HCT116 (cell line): ENCODE measurements around the gene FAM117A. TPM values are rescaled to one million over a fixed set of nuclear protein-coding genes. Genes with fewer than 3 reads are reported as not detected.

Source experiments
- ATAC-seq: fragments of 200-7000 bp; cut with Tn5 transposase; 2 replicates; pipeline ENCODE4 v1.9.1; 2020; ENCODE audit warnings: mild to moderate bottlenecking, moderate library complexity
- BruUV-seq: library from RNA; stranded (reverse); fragments of 400-500 nt; replicated peaks from 2 replicates; lab custom pipeline; 2021; lab: Mats Ljungman, UMichigan
- CTCF ChIA-PET: fragments of 300-600 bp; sonication (Branson Sonifier 250); formaldehyde crosslinking; loops from one replicate; lab custom pipeline; 2021; ENCODE audit warnings: antibody characterized with exemption; lab: Charles Lee
- POLR2A ChIA-PET: fragments of 300-600, 350-600 bp; sonication (Branson Sonifier 250); formaldehyde crosslinking; loops from one replicate; lab custom pipeline; 2021; ENCODE audit warnings: antibody characterized with exemption; lab: Charles Lee
- RAD21 ChIA-PET, 2 experiments: fragments of 300-600 bp; sonication (Branson Sonifier 250); formaldehyde crosslinking; loops; one replicate each; lab custom pipeline; 2023; ENCODE audit warnings: low total read pairs in 2 of 2; ENCODE audit not compliant: uncharacterized antibody in 2 of 2, unreplicated experiment in 2 of 2, low non-redundant PET in 1 of 2; lab: Charles Lee
- DNase-seq: peaks from one replicate; pipeline ENCODE4 v3.0.0-alpha.2; 2010; ENCODE audit warnings: low read depth, low spot score
- H2AFZ ChIP-seq: fragments of 200-600 bp; shearing (Covaris generic), sonication (generic); 2 replicates; pipeline ENCODE4 v1.6.1; 2017; ENCODE audit warnings: low read depth, mixed run types, mixed read lengths, antibody characterized with exemption, low read length; ENCODE audit not compliant: poor library complexity, severe bottlenecking
- H3K27ac ChIP-seq: 2 replicates; pipeline ENCODE4 v1.5.1; 2012; ENCODE audit warnings: low read depth, low read length
- H3K27me3 ChIP-seq: fragments of 200-600 bp; sonication (generic); 2 replicates; pipeline ENCODE4 v1.6.1; 2016; ENCODE audit warnings: mixed run types, low read length, mixed read lengths; ENCODE audit not compliant: insufficient read depth
- H3K36me3 ChIP-seq, 2 experiments: fragments of 200-500 bp in 1 of 2; fragments of 200-600 bp in 1 of 2; sonication (Bioruptor generic) in 1 of 2; sonication (generic) in 1 of 2; 2 replicates each; pipeline versions ENCODE4 v1.5.1 to v1.6.1; 2014 to 2016; ENCODE audit warnings: low read length in 2 of 2, inconsistent platforms in 1 of 2, mixed read lengths in 1 of 2, mixed run types in 1 of 2; ENCODE audit not compliant: insufficient read depth in 2 of 2, control insufficient read depth in 1 of 2
- H3K4me1 ChIP-seq, 2 experiments: fragments of 200-600 bp in 1 of 2; sonication (generic) in 1 of 2; 2 replicates each; pipeline versions ENCODE4 v1.5.1 to v1.6.1; 2012 to 2017; ENCODE audit warnings: low read length in 2 of 2, inconsistent platforms in 1 of 2, mild to moderate bottlenecking in 1 of 2, mixed read lengths in 1 of 2, mixed run types in 1 of 2, moderate library complexity in 1 of 2; ENCODE audit not compliant: insufficient read depth in 2 of 2, control insufficient read depth in 1 of 2
- H3K4me2 ChIP-seq: fragments of 200-600 bp; sonication (generic); 2 replicates; pipeline ENCODE4 v1.6.1; 2017; ENCODE audit warnings: mixed run types, low read length, mixed read lengths
- H3K4me3 ChIP-seq, 2 experiments: fragments of 200-600 bp in 1 of 2; sonication (generic) in 1 of 2; replicated peaks in 1 of 2; 2 replicates each; pipeline ENCODE4 v1.5.1; 2011 to 2016; ENCODE audit warnings: low read length in 2 of 2, control low read depth in 1 of 2, low read depth in 1 of 2, mild to moderate bottlenecking in 1 of 2, mixed read lengths in 1 of 2, mixed run types in 1 of 2
- H3K79me2 ChIP-seq: fragments of 200-600 bp; sonication (generic); 2 replicates; pipeline ENCODE4 v1.6.1; 2017; ENCODE audit warnings: mild to moderate bottlenecking, mixed run types, low read length, moderate library complexity, mixed read lengths; ENCODE audit not compliant: insufficient read depth
- H3K9ac ChIP-seq: fragments of 200-600 bp; sonication (generic); 2 replicates; pipeline ENCODE4 v1.6.1; 2016; ENCODE audit warnings: low read length, mixed read lengths
- H3K9me2 ChIP-seq: fragments of 200-600 bp; sonication (generic), shearing (Covaris generic); 2 replicates; pipeline ENCODE4 v1.6.1; 2017; ENCODE audit warnings: mixed run types, mild to moderate bottlenecking, moderate library complexity; ENCODE audit not compliant: insufficient read depth
- H3K9me3 ChIP-seq, 2 experiments: fragments of 200-500 bp in 1 of 2; fragments of 200-600 bp in 1 of 2; sonication (Bioruptor generic) in 1 of 2; sonication (generic) in 1 of 2; 2 replicates each; pipeline ENCODE4 v1.6.1; 2014 to 2017; ENCODE audit warnings: low read length in 2 of 2, mixed read lengths in 2 of 2, inconsistent platforms in 1 of 2, low read depth in 1 of 2, mild to moderate bottlenecking in 1 of 2, mixed run types in 1 of 2, moderate library complexity in 1 of 2; ENCODE audit not compliant: control insufficient read depth in 1 of 2, insufficient read depth in 1 of 2
- H4K20me1 ChIP-seq: fragments of 200-600 bp; sonication (generic), shearing (Covaris generic); 2 replicates; pipeline ENCODE4 v1.6.1; 2017; ENCODE audit warnings: mixed run types, mild to moderate bottlenecking, moderate library complexity; ENCODE audit not compliant: insufficient read depth
- CBX3 ChIP-seq: IDR thresholded peaks from 2 replicates; pipeline ENCODE4 v1.6.1; 2012; ENCODE audit warnings: low read depth
- CEBPB ChIP-seq: IDR thresholded peaks from 2 replicates; pipeline ENCODE4 v1.6.1; 2012; ENCODE audit warnings: low read depth
- CTCF ChIP-seq, 3 experiments: fragments of 200-600 bp in 1 of 3; sonication (generic) in 1 of 3; IDR thresholded peaks in 2 of 3; conservative IDR thresholded peaks in 1 of 3; 2 replicates each; pipeline ENCODE4 v1.5.1; 2012 to 2017; ENCODE audit warnings: low read depth in 2 of 3, low read length in 2 of 3, antibody characterized with exemption in 1 of 3, borderline replicate concordance in 1 of 3, control low read depth in 1 of 3, mild to moderate bottlenecking in 1 of 3, mixed read lengths in 1 of 3, mixed run types in 1 of 3, moderate library complexity in 1 of 3; ENCODE audit not compliant: insufficient read depth in 1 of 3
- EZH2phosphoT487 ChIP-seq: fragments of 200-600 bp; IDR thresholded peaks from 2 replicates; pipeline ENCODE4 v1.6.1; 2018; ENCODE audit warnings: antibody characterized with exemption, borderline replicate concordance
- FOSL1 ChIP-seq: IDR thresholded peaks from 2 replicates; pipeline ENCODE4 v1.6.1; 2012; ENCODE audit warnings: low read depth
- MAX ChIP-seq: IDR thresholded peaks from 2 replicates; pipeline ENCODE4 v1.6.1; 2012
- POLR2A ChIP-seq: IDR thresholded peaks from 2 replicates; pipeline ENCODE4 v1.7.0; 2011; ENCODE audit warnings: borderline replicate concordance; ENCODE audit not compliant: insufficient read depth, insufficient read length; ENCODE audit errors: extremely low read depth
- RAD21 ChIP-seq: IDR thresholded peaks from 2 replicates; pipeline ENCODE4 v1.6.1; 2012; ENCODE audit warnings: low read depth, mild to moderate bottlenecking
- REST ChIP-seq: IDR thresholded peaks from 2 replicates; pipeline ENCODE4 v1.6.1; 2012; ENCODE audit warnings: low read depth
- SIN3A ChIP-seq: IDR thresholded peaks from 2 replicates; pipeline ENCODE4 v1.6.1; 2012; ENCODE audit warnings: low read depth
- SRF ChIP-seq: IDR thresholded peaks from 2 replicates; pipeline ENCODE4 v1.6.1; 2012; ENCODE audit warnings: low read depth
- TCF7L2 ChIP-seq: IDR thresholded peaks from 2 replicates; pipeline ENCODE4 v1.7.0; 2011; ENCODE audit warnings: borderline replicate concordance, inconsistent platforms; ENCODE audit not compliant: insufficient read depth, insufficient read length; ENCODE audit errors: extremely low read depth
- YY1 ChIP-seq: IDR thresholded peaks from 2 replicates; pipeline ENCODE4 v1.6.1; 2011; ENCODE audit warnings: low read length, low read depth, moderate library complexity, mild to moderate bottlenecking; ENCODE audit not compliant: insufficient replicate concordance; ENCODE audit errors: extremely low read depth
- ZFX ChIP-seq: fragments of 450-650 bp; IDR thresholded peaks from 2 replicates; pipeline ENCODE4 v1.6.1; 2017
- ZNF274 ChIP-seq: fragments of 200-500 bp; sonication (Bioruptor generic); IDR thresholded peaks from 2 replicates; pipeline ENCODE4 v1.6.1; 2014; ENCODE audit warnings: mild to moderate bottlenecking, low read depth, low read length, inconsistent platforms
- intact Hi-C: fragments of 100-400 bp; cut with micrococcal nuclease; formaldehyde crosslinking; loops from 2 replicates; pipeline ENCODE4 v1.10.0; 2022
- total RNA-seq: library from RNA; stranded (reverse); gene quantifications from one replicate; pipeline ENCODE4 v1.2.1, GENCODE V29; 2021; ENCODE audit not compliant: unreplicated experiment
- TF ChIP-seq, protein P1 (sequence below): IDR thresholded peaks from 2 replicates; pipeline ENCODE4 v1.6.1; 2012

FAM117A gene
- total RNA-seq, 1 experiment from 2014 or later = 12.8 TPM

GRCh38 chr17:49667854-49668253, 96.1 kb downstream of the FAM117A start:
- CTCF ChIA-PET = no interaction called here
- no peaks in the 10 kb centered on the region for H3K4me1 ChIP-seq
- no peaks in the 10 kb centered on the region for H3K9me3 ChIP-seq
- H3K9ac ChIP-seq = no peak overlapping the region
- no TSS peak for BruUV-seq
- H3K27me3 ChIP-seq = no peaks in the 10 kb centered on the region
- ATAC-seq (no peak), DNase-seq (no peak)
- TF ChIP-seq REST = no peak
- no peak for TF ChIP-seq POLR2A
- no peak for TF ChIP-seq TCF7L2
- TF ChIP-seq EZH2phosphoT487 = no peak
- TF ChIP-seq MAX = no peak
- TF ChIP-seq YY1 = no peak
- TF ChIP-seq, protein P1, sequence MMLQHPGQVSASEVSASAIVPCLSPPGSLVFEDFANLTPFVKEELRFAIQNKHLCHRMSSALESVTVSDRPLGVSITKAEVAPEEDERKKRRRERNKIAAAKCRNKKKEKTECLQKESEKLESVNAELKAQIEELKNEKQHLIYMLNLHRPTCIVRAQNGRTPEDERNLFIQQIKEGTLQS = no peak
- no peak for TF ChIP-seq SIN3A
- no peak for TF ChIP-seq ZFX
- no peak for TF ChIP-seq CEBPB
- TF ChIP-seq ZNF274 = no peak
- TF ChIP-seq CBX3 = no peak
- TF ChIP-seq RAD21 = no peak
- no peak for TF ChIP-seq FOSL1
- TF ChIP-seq SRF = no peak
- TF ChIP-seq CTCF (IDR thresholded peaks at IDR 0.05 in 2 of 3, conservative IDR thresholded peaks at IDR 0.05 in 1 of 3; ENCODE audit: borderline replicate concordance in 1 of 3, insufficient read depth in 1 of 3, low read depth in 2 of 3, low read length in 2 of 3) = no peak
- H4K20me1 ChIP-seq = peaks cover 7% of the 10 kb centered on the region; the same call in 1 of the 2 replicates
- POLR2A ChIA-PET = no interaction called here
- intact Hi-C loops = no loop called here
- no peaks in the 10 kb centered on the region for H3K36me3 ChIP-seq
- H3K4me2 ChIP-seq = no peak overlapping the region
- H3K27ac ChIP-seq = no peak overlapping the region
- no peak overlapping the region for H2AFZ ChIP-seq
- no peaks in the 10 kb centered on the region for H3K9me2 ChIP-seq
- H3K79me2 ChIP-seq = peaks cover 85% of the 10 kb centered on the region
- H3K4me3 ChIP-seq = no peak overlapping the region
- RAD21 ChIA-PET = no interaction called here
